Amygdala (tissue), 56 donors: ENCODE results near the gene CCDC127.

Experiments used
- DNase-seq, 56 donors: peaks; one replicate each; lab custom pipeline; 2025; lab: John Stamatoyannopoulos, UW

CCDC127 gene

GRCh38 chr5:204966-205670, 12.8 kb downstream of the CCDC127 start:
- DNase-seq: no peak

- no peak for DNase-seq
These were observed 13.5 kb downstream of the CCDC127 start for GRCh38 chr5:204462-204861.

- no peak for DNase-seq
These were observed 14.0 kb downstream of the CCDC127 start for GRCh38 chr5:204001-204400.

GRCh38 chr5:203246-203930, 14.6 kb downstream of the CCDC127 start:
- DNase-seq: no peak

- no peak for DNase-seq
These were observed 16.3 kb downstream of the CCDC127 start for GRCh38 chr5:201672-202071.

GRCh38 chr5:200985-201384, 17.0 kb downstream of the CCDC127 start:
- DNase-seq: no peak

- no peak for DNase-seq
These were observed 17.9 kb downstream of the CCDC127 start for GRCh38 chr5:199950-200645.

GRCh38 chr5:199197-199949, 18.6 kb downstream of the CCDC127 start:
- no peak for DNase-seq

GRCh38 chr5:198516-199196, 19.3 kb downstream of the CCDC127 start:
- DNase-seq: no peak

GRCh38 chr5:197892-198489, 20.0 kb downstream of the CCDC127 start:
- DNase-seq: no peak

GRCh38 chr5:197031-197430, 20.9 kb downstream of the CCDC127 start:
- peak in 12 of 56 donors; percentile 2 to 31 (median 21) for DNase-seq

- no peak for DNase-seq
These were observed 21.6 kb downstream of the CCDC127 start for GRCh38 chr5:196350-196749.

GRCh38 chr5:195401-196160, 22.4 kb downstream of the CCDC127 start:
- no peak for DNase-seq

- no peak for DNase-seq
These were observed 23.2 kb downstream of the CCDC127 start for GRCh38 chr5:194603-195209.

- DNase-seq: no peak
These were observed 23.9 kb downstream of the CCDC127 start for GRCh38 chr5:194102-194501.

GRCh38 chr5:192970-193831, 24.8 kb downstream of the CCDC127 start:
- DNase-seq: no peak

GRCh38 chr5:192691-192969, 25.3 kb downstream of the CCDC127 start:
- no peak for DNase-seq
